Parietal lobe (tissue), 2 donors: ENCODE measurements around the gene SOAT1. TPM values are rescaled to one million over a fixed set of nuclear protein-coding genes. Genes with fewer than 3 reads are reported as not detected.

ENCODE experiments used
- small RNA-seq: library from RNA; depleted of rRNA; stranded (forward); fragments of <200 nt; gene quantifications from one replicate; pipeline ENCODE3, GENCODE V24; 2014; ENCODE audit warnings: low replicate concordance
- total RNA-seq: library from RNA; depleted of rRNA; stranded (reverse); fragments of >200 nt; gene quantifications from one replicate; pipeline ENCODE4 v1.2.3, GENCODE V29; 2014

SOAT1 gene
- total RNA-seq: 15.7 TPM

DNA sequence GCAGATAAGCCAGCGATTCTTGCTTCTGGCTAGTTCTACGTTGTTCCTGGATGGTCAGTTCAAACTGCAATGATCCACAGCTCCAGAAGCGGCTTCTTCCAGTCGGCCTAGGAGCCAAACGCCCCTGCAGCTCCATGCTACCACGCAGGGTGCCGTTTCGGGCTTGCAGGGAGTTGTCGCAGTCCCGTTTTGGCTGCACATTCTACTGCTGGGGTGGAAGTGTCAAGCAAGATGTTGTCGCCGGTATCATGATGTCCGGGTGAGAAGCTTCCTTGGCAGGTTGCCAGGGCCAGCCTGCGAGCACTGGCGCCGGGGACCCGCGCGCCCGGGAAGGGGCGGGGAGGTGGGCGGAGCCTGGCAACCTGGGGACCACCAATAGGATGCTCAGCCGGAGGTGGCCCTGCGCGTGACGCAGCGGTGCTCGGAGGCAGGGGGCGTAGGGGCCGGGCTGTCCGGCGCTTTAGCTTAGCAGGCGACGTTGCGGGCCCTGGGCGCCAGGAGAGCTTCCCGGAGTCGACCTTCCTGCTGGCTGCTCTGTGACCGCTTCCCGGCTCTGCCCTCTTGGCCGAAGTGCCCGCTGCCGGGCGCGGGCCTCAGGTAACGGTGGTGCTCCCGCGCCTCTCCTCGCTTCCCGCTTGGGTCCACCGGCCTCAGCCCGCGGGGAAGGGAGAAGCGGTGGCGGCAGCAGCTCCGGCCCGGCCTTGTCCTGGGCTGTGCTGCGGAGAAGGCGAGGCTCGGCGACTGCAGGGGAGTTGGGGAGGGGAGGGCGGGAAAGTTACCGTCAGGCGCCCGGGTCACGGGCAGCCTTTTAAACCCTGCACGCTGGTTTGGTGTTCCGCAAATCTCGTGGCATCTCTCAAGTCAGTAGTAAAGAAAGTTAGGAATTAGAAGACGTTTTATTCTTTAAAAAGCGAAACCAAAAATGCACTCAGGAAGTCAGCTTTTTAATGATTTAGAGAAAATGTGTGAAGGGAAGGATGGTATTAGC lies at the start of gene SOAT1:
Gene SOAT1, plus strand, starts transcription at position 458 of the 988 bp plus-strand sequence. CDS start 8,888 bp downstream, outside the sequence.

DNA sequence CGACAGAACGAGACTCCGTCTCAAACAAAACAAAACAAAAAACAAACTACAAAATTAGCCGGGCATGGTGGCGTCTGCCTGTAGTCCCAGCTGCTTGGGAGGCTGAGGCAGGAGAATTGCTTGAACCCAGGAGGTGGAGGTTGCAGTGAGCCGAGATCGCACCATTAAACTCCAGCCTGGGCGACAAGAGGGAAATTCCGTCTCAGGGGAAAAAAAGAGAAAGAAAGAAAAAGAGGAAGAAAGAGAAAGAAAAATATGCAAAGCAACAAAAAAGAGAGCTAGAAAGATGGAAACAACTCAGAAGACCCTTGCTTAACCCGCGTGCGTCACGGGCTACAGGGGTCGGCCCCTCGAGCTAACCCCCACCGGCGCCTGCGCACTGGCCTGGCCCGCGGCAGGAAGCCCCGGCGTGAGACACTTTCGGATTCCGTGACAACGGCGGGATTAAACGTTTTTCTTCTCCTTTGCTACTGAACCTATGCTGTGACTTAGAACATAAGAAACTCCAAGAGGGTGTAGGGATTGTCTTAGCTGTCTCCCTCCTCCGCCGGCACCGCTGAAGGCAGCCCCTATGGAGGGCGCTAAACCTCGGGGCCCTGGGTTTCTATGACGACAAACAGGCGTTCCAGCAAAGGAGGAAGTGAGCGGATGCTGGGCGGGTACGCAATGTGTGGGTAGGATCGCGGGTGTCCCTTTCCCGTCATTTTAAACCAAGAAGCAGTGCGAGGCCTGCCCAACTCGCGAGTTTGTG lies 71.9 kb downstream of the SOAT1 start, which contains the start of gene AXDND1:
Gene AXDND1, plus strand, starts transcription at position 630 of the 751 bp plus-strand sequence. CDS start 539 bp downstream, outside the sequence.

Small RNA genes lying within 50 kb of the gene (small RNA-seq; reads per million reads assigned to genes)
- gene AL512326.2: not detected

Other genes starting within 250 kb of the SOAT1 start
- gene TOR3A, start 211.7 kb upstream of the SOAT1 start, total RNA-seq: 22.5 TPM
- gene ABL2, start 64.1 kb upstream of the SOAT1 start, total RNA-seq: 53.2 TPM
- gene AXDND1, start 72.2 kb downstream of the SOAT1 start, total RNA-seq: not detected